Neuronal stem cell (in vitro differentiated cells): ENCODE results near the gene CORIN.
A peak's percentile ranks its signal among the peaks of the same experiment; 100 is the strongest.

Source experiments
- DNase-seq: peaks from one replicate; pipeline ENCODE4 v3.0.0-alpha.2; 2013; ENCODE audit warnings: low spot score
- H2AFZ ChIP-seq: one replicate; pipeline ENCODE4 v1.6.1; 2013; ENCODE audit warnings: mild to moderate bottlenecking, low read length, inconsistent platforms
- H2AK5ac ChIP-seq: 2 replicates; pipeline ENCODE4 v1.6.1; 2013; ENCODE audit warnings: low read depth, mild to moderate bottlenecking, inconsistent platforms, low read length, moderate library complexity, mixed read lengths
- H2BK120ac ChIP-seq: 2 replicates; pipeline ENCODE4 v1.6.1; 2013; ENCODE audit warnings: low read depth, mild to moderate bottlenecking, inconsistent platforms, low read length, moderate library complexity, mixed read lengths
- H2BK12ac ChIP-seq: one replicate; pipeline ENCODE4 v1.6.1; 2013; ENCODE audit warnings: low read length, inconsistent platforms
- H2BK15ac ChIP-seq: 2 replicates; pipeline ENCODE4 v1.6.1; 2013; ENCODE audit warnings: mild to moderate bottlenecking, low read length, inconsistent platforms, mixed read lengths
- H2BK5ac ChIP-seq: one replicate; pipeline ENCODE4 v1.6.1; 2013; ENCODE audit warnings: inconsistent platforms, mild to moderate bottlenecking, low read length, moderate library complexity
- H3K14ac ChIP-seq: one replicate; pipeline ENCODE4 v1.6.1; 2013; ENCODE audit warnings: low read length, inconsistent platforms
- H3K18ac ChIP-seq: 2 replicates; pipeline ENCODE4 v1.6.1; 2013; ENCODE audit warnings: low read length, inconsistent platforms
- H3K23ac ChIP-seq: 2 replicates; pipeline ENCODE4 v1.6.1; 2013; ENCODE audit warnings: low read depth, mild to moderate bottlenecking, mixed read lengths, low read length, inconsistent platforms; ENCODE audit not compliant: poor library complexity
- H3K27ac ChIP-seq: replicated peaks from 3 replicates; pipeline ENCODE4 v1.5.1; 2013; ENCODE audit warnings: low read length, inconsistent platforms
- H3K27me3 ChIP-seq, 3 experiments: 2 replicates each; pipeline ENCODE4 v1.6.1; 2013; ENCODE audit warnings: low read length in 3 of 3, mild to moderate bottlenecking in 2 of 3, inconsistent platforms in 1 of 3, low read depth in 1 of 3, mixed read lengths in 1 of 3, moderate library complexity in 1 of 3; ENCODE audit not compliant: control insufficient read depth in 3 of 3, insufficient read depth in 3 of 3
- H3K36me3 ChIP-seq, 2 donors: replicated peaks in 1 of 2; 2 replicates each; pipeline ENCODE4 v1.6.1; 2013; ENCODE audit warnings: low read length in 2 of 2; ENCODE audit not compliant: control insufficient read depth in 2 of 2, insufficient read depth in 2 of 2
- H3K4ac ChIP-seq: 2 replicates; pipeline ENCODE4 v1.6.1; 2013; ENCODE audit warnings: inconsistent platforms, mild to moderate bottlenecking, low read length, moderate library complexity
- H3K4me1 ChIP-seq, 2 donors: 1 replicate in 1 of 2; 2 replicates in 1 of 2; pipeline ENCODE4 v1.6.1; 2013; ENCODE audit warnings: low read length in 2 of 2, low read depth in 1 of 2; ENCODE audit not compliant: control insufficient read depth in 2 of 2, insufficient read depth in 1 of 2
- H3K4me2 ChIP-seq: one replicate; pipeline ENCODE4 v1.6.1; 2013; ENCODE audit warnings: mild to moderate bottlenecking, low read length, inconsistent platforms; ENCODE audit not compliant: insufficient read depth, poor library complexity, severe bottlenecking
- H3K4me3 ChIP-seq, 2 donors: 2 replicates each; pipeline ENCODE4 v1.5.1; 2013; ENCODE audit warnings: low read length in 2 of 2, mild to moderate bottlenecking in 2 of 2, inconsistent platforms in 1 of 2, moderate library complexity in 1 of 2
- H3K79me1 ChIP-seq: one replicate; pipeline ENCODE4 v1.6.1; 2013; ENCODE audit warnings: low read depth, mild to moderate bottlenecking, inconsistent platforms, low read length, moderate library complexity
- H3K9ac ChIP-seq: one replicate; pipeline ENCODE4 v1.6.1; 2013; ENCODE audit warnings: mild to moderate bottlenecking, low read depth, low read length, inconsistent platforms; ENCODE audit not compliant: poor library complexity
- H3K9me3 ChIP-seq, 2 donors: replicated peaks in 1 of 2; 2 replicates each; pipeline versions ENCODE3 to v1.6.1; 2013; ENCODE audit warnings: low read length in 2 of 2, mild to moderate bottlenecking in 2 of 2, inconsistent platforms in 1 of 2, low read depth in 1 of 2, mixed read lengths in 1 of 2, moderate library complexity in 1 of 2; ENCODE audit not compliant: control insufficient read depth in 2 of 2, insufficient read depth in 1 of 2
- H4K8ac ChIP-seq: one replicate; pipeline ENCODE4 v1.6.1; 2013; ENCODE audit warnings: low read depth, mild to moderate bottlenecking, inconsistent platforms, low read length, moderate library complexity
- H4K91ac ChIP-seq: one replicate; pipeline ENCODE4 v1.6.1; 2013; ENCODE audit warnings: low read length, low read depth, mild to moderate bottlenecking, inconsistent platforms; ENCODE audit not compliant: poor library complexity
- WGBS, 2 donors: extraction: QIAGEN DNeasy Blood & Tissue Kit; methylation state at CpG; one replicate each; pipeline ENCODE4 v1.1.7; 2013; ENCODE audit warnings: missing lambda C conversion rate in 2 of 2, mixed read lengths in 1 of 2; ENCODE audit not compliant: insufficient read length in 2 of 2, insufficient replicate concordance in 1 of 2; ENCODE audit errors: extremely low coverage in 2 of 2; 5-methylcytosine and 5-hydroxymethylcytosine counted together

CORIN gene

GRCh38 chr4:47809654-47810203 is 28.1 kb downstream of the CORIN start:
- Histone ChIP-seq H3K18ac (no peak overlapping the region), H4K8ac (no peak overlapping the region), H2BK120ac (no peak overlapping the region), H3K4me3 (no peak overlapping the region), H3K9me3 (no peaks in the 10 kb centered on the region), H2BK5ac (no peak overlapping the region), H3K4ac (no peak overlapping the region), H3K23ac (no peak overlapping the region), H3K9ac (no peak overlapping the region), H3K36me3 (no peaks in the 10 kb centered on the region), H2AK5ac (no peak overlapping the region), H4K91ac (no peak overlapping the region), H3K4me2 (no peak overlapping the region), H3K27me3 (no peaks in the 10 kb centered on the region), H2BK15ac (no peak overlapping the region), H2AFZ (no peak overlapping the region), H3K27ac (no peak overlapping the region), H3K14ac (no peak overlapping the region), H3K4me1 (no peaks in the 10 kb centered on the region), H2BK12ac (no peak overlapping the region), H3K79me1 (no peaks in the 10 kb centered on the region)
- DNase-seq, result no peak
- no CpG with 5 or more reads among the region's 3 CpGs for WGBS, 2 donors

GRCh38 chr4:47804598-47804997 is 33.3 kb downstream of the CORIN start:
- no peaks in the 10 kb centered on the region for H3K9me3 ChIP-seq
- no peak overlapping the region for H2AK5ac ChIP-seq
- no peak overlapping the region for H3K23ac ChIP-seq
- H3K27me3 ChIP-seq, result no peaks in the 10 kb centered on the region
- H3K79me1 ChIP-seq, result no peaks in the 10 kb centered on the region
- no peak overlapping the region for H3K18ac ChIP-seq
- H3K36me3 ChIP-seq, result no peaks in the 10 kb centered on the region
- no peak overlapping the region for H2AFZ ChIP-seq
- no peak overlapping the region for H3K4me2 ChIP-seq
- H3K9ac ChIP-seq, result no peak overlapping the region
- H2BK12ac ChIP-seq, result no peak overlapping the region
- no peak overlapping the region for H4K91ac ChIP-seq
- H3K4ac ChIP-seq, result no peak overlapping the region
- no peak overlapping the region for H2BK5ac ChIP-seq
- H4K8ac ChIP-seq, result no peak overlapping the region
- DNase-seq, result no peak
- no peak overlapping the region for H3K27ac ChIP-seq
- H3K4me1 ChIP-seq, result no peaks in the 10 kb centered on the region
- H3K4me3 ChIP-seq, result no peak overlapping the region
- no peak overlapping the region for H2BK120ac ChIP-seq
- 100% methylated on average over 2 of the region's 7 CpGs; no CpG with 5 or more reads in 1 of the 2 donors for WGBS, 2 donors
- H3K14ac ChIP-seq, result no peak overlapping the region
- H2BK15ac ChIP-seq, result no peak overlapping the region

- no peaks in the 10 kb centered on the region for H3K36me3 ChIP-seq
- H3K4me2 ChIP-seq, result no peak overlapping the region
- H2AK5ac ChIP-seq, result no peak overlapping the region
- no peak overlapping the region for H4K8ac ChIP-seq
- WGBS, 2 donors, result no CpG with 5 or more reads among the region's 3 CpGs
- H3K9ac ChIP-seq, result no peak overlapping the region
- H3K4ac ChIP-seq, result no peak overlapping the region
- no peak overlapping the region for H2BK120ac ChIP-seq
- H3K23ac ChIP-seq, result no peak overlapping the region
- H3K14ac ChIP-seq, result no peak overlapping the region
- no peak overlapping the region for H4K91ac ChIP-seq
- H3K79me1 ChIP-seq, result no peaks in the 10 kb centered on the region
- no peaks in the 10 kb centered on the region for H3K27me3 ChIP-seq
- no peaks in the 10 kb centered on the region for H3K4me1 ChIP-seq
- no peaks in the 10 kb centered on the region for H3K9me3 ChIP-seq
- no peak overlapping the region for H2BK5ac ChIP-seq
- H3K18ac ChIP-seq, result no peak overlapping the region
- H2AFZ ChIP-seq, result no peak overlapping the region
- H2BK15ac ChIP-seq, result no peak overlapping the region
- no peak overlapping the region for H3K27ac ChIP-seq
- H2BK12ac ChIP-seq, result no peak overlapping the region
- DNase-seq, result no peak
- peak overlapping the region in 1 of 2 donors; percentile 40 for H3K4me3 ChIP-seq
Measured at GRCh38 chr4:47801481-47802002, 36.3 kb downstream of the CORIN start.

- Histone ChIP-seq H3K18ac (no peak overlapping the region), H3K23ac (no peak overlapping the region), H3K4me1 (no peaks in the 10 kb centered on the region), H2AFZ (no peak overlapping the region), H2AK5ac (no peak overlapping the region), H2BK12ac (no peak overlapping the region), H3K14ac (no peak overlapping the region), H3K27ac (no peak overlapping the region), H2BK15ac (no peak overlapping the region), H3K4me2 (no peak overlapping the region), H3K79me1 (no peaks in the 10 kb centered on the region), H4K8ac (no peak overlapping the region), H2BK120ac (no peak overlapping the region), H3K36me3 (no peaks in the 10 kb centered on the region), H3K4me3 (no peak overlapping the region), H3K27me3 (no peaks in the 10 kb centered on the region), H4K91ac (no peak overlapping the region), H3K9me3 (no peaks in the 10 kb centered on the region), H2BK5ac (no peak overlapping the region), H3K4ac (no peak overlapping the region), H3K9ac (no peak overlapping the region)
- WGBS, 2 donors, result no CpG with 5 or more reads among the region's 3 CpGs
- no peak for DNase-seq
Measured at GRCh38 chr4:47798165-47798564, 39.7 kb downstream of the CORIN start.
